K562 (cell line): Measurements from ENCODE around the gene ATP7B. TPM values are rescaled to one million over a fixed set of nuclear protein-coding genes. Genes with fewer than 3 reads are reported as not detected.

Experiments used
- ATAC-seq: fragments of 200-7000 bp; cut with Tn5 transposase; 3 replicates; pipeline ENCODE4 v1.9.1; 2020; ENCODE audit warnings: moderate library complexity
- BruUV-seq: library from RNA; stranded (reverse); fragments of 400-500 nt; replicated peaks from 2 replicates; lab custom pipeline; 2021; lab: Mats Ljungman, UMichigan
- CTCF ChIA-PET: fragments of 300-600 bp; formaldehyde crosslinking; extraction: SDS; loops from one replicate; lab custom pipeline; 2021; ENCODE audit warnings: low intra/inter-chr PET ratio; lab: Yijun Ruan, JAX
- POLR2A ChIA-PET: fragments of 300-600, 350-650 bp; sonication (Branson Sonifier 250); formaldehyde crosslinking; extraction: SDS; loops from one replicate; lab custom pipeline; 2021; ENCODE audit warnings: antibody characterized with exemption, inconsistent platforms; lab: Yijun Ruan, JAX
- DNase-seq, 4 experiments: peaks; one replicate each; pipeline versions ENCODE4 v3.0.0 to v3.0.0-alpha.2; 2011 to 2018; ENCODE audit warnings: low spot score in 3 of 4, mixed read lengths in 3 of 4; ENCODE audit errors: extremely low read depth in 1 of 4
- FAIRE-seq: peaks from 2 replicates; lab custom pipeline; 2011; peaks lifted over from hg19 to GRCh38; lab: Jason Lieb, UNC
- H2AFZ ChIP-seq: 2 replicates; pipeline ENCODE4 v1.6.0; 2011; ENCODE audit warnings: low read depth, low read length, control low read depth, inconsistent platforms
- H3K27ac ChIP-seq: fragments of 200-600 bp; 3 replicates; pipeline ENCODE4 v1.8.0; 2011; ENCODE audit warnings: low read depth, mild to moderate bottlenecking, control low read depth, inconsistent platforms, low read length, moderate library complexity, mixed read lengths; ENCODE audit errors: extremely low read depth
- H3K27me3 ChIP-seq, 2 experiments: fragments of 300-600 bp in 1 of 2; 2 replicates in 1 of 2; 3 replicates in 1 of 2; pipeline versions ENCODE4 v1.6.0 to v1.8.0; 2011; ENCODE audit warnings: inconsistent platforms in 2 of 2, low read length in 2 of 2, mild to moderate bottlenecking in 1 of 2, mixed read lengths in 1 of 2, moderate library complexity in 1 of 2; ENCODE audit not compliant: control insufficient read depth in 2 of 2, insufficient read depth in 2 of 2
- H3K36me3 ChIP-seq: fragments of 300-600 bp; 3 replicates; pipeline ENCODE4 v1.8.0; 2011; ENCODE audit warnings: mild to moderate bottlenecking, low read length, inconsistent platforms; ENCODE audit not compliant: control insufficient read depth, insufficient read depth
- H3K4me1 ChIP-seq, 2 experiments: fragments of 200-600 bp in 1 of 2; replicated peaks in 1 of 2; 2 replicates in 1 of 2; 3 replicates in 1 of 2; pipeline versions ENCODE4 v1.5.1 to v1.8.0; 2011; ENCODE audit warnings: inconsistent platforms in 2 of 2, low read length in 2 of 2, mild to moderate bottlenecking in 1 of 2, mixed read lengths in 1 of 2, moderate library complexity in 1 of 2; ENCODE audit not compliant: control insufficient read depth in 2 of 2, insufficient read depth in 2 of 2
- H3K4me2 ChIP-seq: 2 replicates; pipeline ENCODE4 v1.6.1; 2011; ENCODE audit warnings: low read length, control low read depth, inconsistent platforms, mixed read lengths; ENCODE audit not compliant: insufficient read depth
- H3K4me3 ChIP-seq: fragments of 200-600 bp; sonication (generic), shearing (Covaris generic); 2 replicates; pipeline ENCODE4 v1.5.1; 2016; ENCODE audit warnings: control low read depth, inconsistent platforms
- H3K79me2 ChIP-seq: fragments of 200-600 bp; 3 replicates; pipeline ENCODE4 v1.8.0; 2011; ENCODE audit warnings: low read length, inconsistent platforms; ENCODE audit not compliant: control insufficient read depth, insufficient read depth
- H3K9ac ChIP-seq, 2 experiments: 2 replicates each; pipeline versions ENCODE4 v1.6.0 to v1.6.1; 2011; ENCODE audit warnings: low read depth in 2 of 2, low read length in 2 of 2, control low read depth in 1 of 2, inconsistent platforms in 1 of 2, mild to moderate bottlenecking in 1 of 2, mixed read lengths in 1 of 2; ENCODE audit not compliant: insufficient read depth in 1 of 2
- H3K9me1 ChIP-seq: one replicate; pipeline ENCODE4 v1.6.0; 2011; ENCODE audit warnings: inconsistent platforms, mild to moderate bottlenecking, low read length, moderate library complexity; ENCODE audit not compliant: control insufficient read depth, insufficient read depth
- H3K9me3 ChIP-seq: replicated peaks from 2 replicates; pipeline ENCODE4 v1.5.1; 2011; ENCODE audit warnings: low read depth, low read length, inconsistent platforms; ENCODE audit not compliant: control insufficient read depth, insufficient read depth
- H4K20me1 ChIP-seq: replicated peaks from 2 replicates; pipeline ENCODE4 v1.6.1; 2011; ENCODE audit warnings: low read length, inconsistent platforms, mixed read lengths; ENCODE audit not compliant: control insufficient read depth, insufficient read depth
- CBX8 ChIP-seq: fragments of 200-600 bp; sonication (generic); IDR thresholded peaks from 2 replicates; pipeline ENCODE4 v1.6.1; 2012; ENCODE audit warnings: borderline replicate concordance, mixed run types, low read depth, mild to moderate bottlenecking, moderate library complexity, mixed read lengths, low read length, control low read depth, inconsistent platforms; ENCODE audit not compliant: poor library complexity, severe bottlenecking; ENCODE audit errors: extremely low read depth
- CHCHD3 ChIP-seq: fragments of 250-450 bp; sonication (Bioruptor Pico); IDR thresholded peaks from 2 replicates; pipeline ENCODE4 v2.1.2; 2022; ENCODE audit warnings: mild to moderate bottlenecking
- CREBBP ChIP-seq: IDR thresholded peaks from one replicate; pipeline ENCODE4 v1.6.1; 2012; ENCODE audit warnings: low read depth, mild to moderate bottlenecking, control low read depth, inconsistent platforms, low read length
- ELF4 ChIP-seq: fragments of 450-650 bp; formaldehyde crosslinking; IDR thresholded peaks from 2 replicates; pipeline ENCODE4 v1.4.0; 2022; ENCODE audit warnings: missing genetic modification characterization
- EP400 ChIP-seq: fragments of 450-650 bp; IDR thresholded peaks from 2 replicates; pipeline ENCODE4 v1.6.1; 2017; ENCODE audit warnings: antibody characterized with exemption, mild to moderate bottlenecking, moderate library complexity
- ESRRB ChIP-seq: fragments of 250-450 bp; sonication (Bioruptor Pico); IDR thresholded peaks from 2 replicates; pipeline ENCODE4 v1.5.0; 2020; ENCODE audit warnings: mild to moderate bottlenecking, moderate library complexity, borderline replicate concordance
- ILK ChIP-seq: fragments of 450-650 bp; IDR thresholded peaks from 2 replicates; pipeline ENCODE4 v1.6.1; 2016; ENCODE audit warnings: missing genetic modification characterization, low read depth, mild to moderate bottlenecking, missing compliant biosample characterization, moderate library complexity, borderline replicate concordance
- MTA3 ChIP-seq: fragments of 450-650 bp; formaldehyde crosslinking; IDR thresholded peaks from 2 replicates; pipeline ENCODE4 v1.6.1; 2017; ENCODE audit warnings: mild to moderate bottlenecking, borderline replicate concordance
- NRF1 ChIP-seq, 2 experiments: fragments of 450-650 bp; IDR thresholded peaks in 1 of 2; conservative IDR thresholded peaks in 1 of 2; 2 replicates each; pipeline ENCODE4 v1.6.1; 2014; ENCODE audit warnings: mild to moderate bottlenecking in 2 of 2
- PHTF2 ChIP-seq: fragments of 250-450 bp; sonication (Bioruptor Pico); IDR thresholded peaks from 2 replicates; pipeline ENCODE4 v1.5.0; 2021; ENCODE audit warnings: mild to moderate bottlenecking
- PRMT5 ChIP-seq: sonication (generic); formaldehyde crosslinking; IDR thresholded peaks from 2 replicates; pipeline ENCODE4 v1.5.0; 2020; ENCODE audit warnings: missing genetic modification reagents
- TCF7 ChIP-seq: sonication (generic); IDR thresholded peaks from 2 replicates; pipeline ENCODE4 v1.6.1; 2016; ENCODE audit warnings: antibody characterized with exemption, borderline replicate concordance
- ZNF277 ChIP-seq: fragments of 250-450 bp; sonication (Bioruptor Pico); IDR thresholded peaks from 2 replicates; pipeline ENCODE4 v1.8.0; 2022; ENCODE audit warnings: inconsistent platforms, mild to moderate bottlenecking, moderate library complexity, borderline replicate concordance
- ZNF77 ChIP-seq: fragments of 250-450 bp; sonication (Bioruptor Pico); IDR thresholded peaks from 2 replicates; pipeline ENCODE4 v1.5.0; 2020
- WGBS: fragments of 100-300 bp; shearing (Covaris generic); methylation state at CpG from one replicate; pipeline ENCODE4 v1.1.6; 2016; ENCODE audit warnings: low coverage, mixed read lengths; ENCODE audit not compliant: insufficient coverage; ENCODE audit errors: missing lambda C conversion rate; 5-methylcytosine and 5-hydroxymethylcytosine counted together
- in situ Hi-C: fragments of 300-500 bp; cut with MboI; formaldehyde crosslinking; loops from 4 replicates; pipeline ENCODE4 v1.15.0; 2018; ENCODE audit warnings: inconsistent platforms, mixed read lengths
- intact Hi-C: fragments of 100-400 bp; cut with micrococcal nuclease; formaldehyde crosslinking; loops from 2 replicates; pipeline ENCODE4 v1.14.2; 2022
- polyA plus RNA-seq, 8 experiments: library from polyadenylated mRNA; depleted of rRNA in 4 of 8; stranded (reverse) in 5 of 8; unstranded in 3 of 8; fragments of >200 nt; fragmentation: Nextera tagmentation in 2 of 8; fragmentation: Illumina TruSeq in 1 of 8; extraction: Ambion mirVana in 2 of 8; extraction: Trizol in 1 of 8; gene quantifications; 2 replicates each; pipeline versions ENCODE4 v1.2.1 to v1.2.3, GENCODE V29; 2011 to 2014; ENCODE audit warnings: inconsistent platforms in 1 of 8, missing spikeins in 1 of 8
- total RNA-seq, 7 experiments: library from RNA; depleted of rRNA in 6 of 7; stranded (reverse); fragments of >200 nt in 6 of 7; fragmentation: Illumina TruSeq in 2 of 7; extraction: Trizol in 2 of 7; gene quantifications; 2 replicates each; pipeline versions ENCODE4 v1.2.1 to v1.2.3, GENCODE V29; 2011 to 2021; ENCODE audit warnings: low replicate concordance in 1 of 7

The ATP7B gene
- total and polyA plus RNA-seq, 9 of the 15 experiments (the other 6 are each of a cell fraction or from before 2014, with no cell fraction given) = 1.1 to 20.4 (median 8.5) TPM

- Histone ChIP-seq H2AFZ (no peak overlapping the region), H3K27me3 (no peaks in the 10 kb centered on the region), H3K9me1 (no peaks in the 10 kb centered on the region), H3K36me3 (no peaks in the 10 kb centered on the region; the same call in 2 of the 3 replicates), H3K27ac (no peak overlapping the region), H4K20me1 (no peaks in the 10 kb centered on the region), H3K9ac (no peak overlapping the region), H3K79me2 (no peaks in the 10 kb centered on the region)
- in situ Hi-C loops = loop anchor here (10.0 kb wide), 1 partner anchor 232 kb away; the partner anchor contains the start of gene NEK5
- BruUV-seq = no TSS peak
- ChIA-PET POLR2A (interaction anchor here (1.3 kb wide), 1 partner anchor 9 kb away, joined by 3 read pairs; no protein-coding TSS in a partner anchor), CTCF (no interaction called here)
- intact Hi-C loops = no loop called here
- no peak for FAIRE-seq
- no peak for DNase-seq
- WGBS = 32% methylated on average over 3 of the region's 3 CpGs
- TF ChIP-seq EP400 = no peak
- no peak for TF ChIP-seq NRF1 (conservative IDR thresholded peaks at IDR 0.05 in 1 of 2, IDR thresholded peaks at IDR 0.05 in 1 of 2)
- no peak for TF ChIP-seq ELF4 (CRISPR knock-in tag)
- no peak for TF ChIP-seq CBX8
- TF ChIP-seq PRMT5 = no peak
- no peak for TF ChIP-seq ESRRB (CRISPR knock-in tag)
- TF ChIP-seq CREBBP = no peak
- TF ChIP-seq ZNF277 (CRISPR knock-in tag) = no peak
- TF ChIP-seq PHTF2 (CRISPR knock-in tag) = no peak
- TF ChIP-seq ZNF77 (CRISPR knock-in tag) = no peak
- TF ChIP-seq CHCHD3 (CRISPR knock-in tag) = no peak
- no peak for TF ChIP-seq MTA3
- TF ChIP-seq ILK (tag) = no peak
- no peak for TF ChIP-seq TCF7
- TF ChIP-seq, all 486 proteins: peak for 0
- no peaks in the 10 kb centered on the region for H3K9me3 ChIP-seq
- ATAC-seq = no peak
- H3K4me2 ChIP-seq = no peak overlapping the region
- H3K4me1 ChIP-seq = no peaks in the 10 kb centered on the region; a peak in 2 of 5 replicates
- no peak overlapping the region for H3K4me3 ChIP-seq
Observed at GRCh38 chr13:51892657-51893056, 118.6 kb downstream of the ATP7B start.
